HG03521 (cell line): ENCODE measurements around the gene AMIGO1.

Experiments
- ATAC-seq: cut with Tn5 transposase; IDR thresholded peaks from one replicate; pipeline ENCODE4 v1.9.1; 2021; ENCODE audit warnings: mild to moderate bottlenecking, moderate library complexity; ENCODE audit not compliant: unreplicated experiment

AMIGO1 gene

DNA sequence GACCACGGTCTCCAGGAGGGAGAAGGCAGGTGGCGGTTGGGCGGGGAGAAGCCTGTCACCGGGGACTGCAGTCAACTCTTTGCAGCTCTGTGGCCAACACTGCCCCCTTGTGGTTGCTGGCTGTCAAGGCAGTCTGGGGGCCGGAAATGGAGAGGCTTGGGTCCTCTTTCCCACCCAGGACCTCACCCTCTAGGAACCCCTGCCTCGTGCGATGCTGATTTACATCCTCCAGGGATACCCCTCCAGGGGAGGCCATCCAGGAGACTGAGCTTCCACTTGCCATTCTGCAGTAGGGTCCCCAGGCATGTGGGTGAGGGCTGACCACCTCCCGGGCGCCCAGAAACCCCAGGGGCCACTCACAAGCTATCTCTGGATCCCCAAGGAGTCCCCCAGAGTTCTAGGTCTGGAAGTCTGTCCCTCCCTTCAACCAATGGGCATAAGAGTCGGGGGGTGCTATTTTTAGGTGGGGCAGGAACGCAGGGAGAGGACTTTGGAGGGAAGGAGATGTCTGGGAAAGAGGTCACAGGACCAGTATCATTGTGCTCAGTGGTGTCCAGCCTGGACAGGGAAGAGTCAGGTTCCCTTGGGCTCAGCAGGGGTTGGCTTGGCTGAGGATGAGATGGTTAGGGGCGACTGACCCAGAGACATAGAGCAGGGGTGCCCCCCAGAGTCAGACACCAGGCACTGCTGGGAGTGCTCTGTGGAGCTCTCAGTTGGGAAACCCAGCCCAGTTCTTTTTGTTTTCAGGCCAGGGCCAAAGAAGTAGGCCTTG, 23.0 kb upstream of the AMIGO1 start:
- ATAC-seq: no peak

DNA sequence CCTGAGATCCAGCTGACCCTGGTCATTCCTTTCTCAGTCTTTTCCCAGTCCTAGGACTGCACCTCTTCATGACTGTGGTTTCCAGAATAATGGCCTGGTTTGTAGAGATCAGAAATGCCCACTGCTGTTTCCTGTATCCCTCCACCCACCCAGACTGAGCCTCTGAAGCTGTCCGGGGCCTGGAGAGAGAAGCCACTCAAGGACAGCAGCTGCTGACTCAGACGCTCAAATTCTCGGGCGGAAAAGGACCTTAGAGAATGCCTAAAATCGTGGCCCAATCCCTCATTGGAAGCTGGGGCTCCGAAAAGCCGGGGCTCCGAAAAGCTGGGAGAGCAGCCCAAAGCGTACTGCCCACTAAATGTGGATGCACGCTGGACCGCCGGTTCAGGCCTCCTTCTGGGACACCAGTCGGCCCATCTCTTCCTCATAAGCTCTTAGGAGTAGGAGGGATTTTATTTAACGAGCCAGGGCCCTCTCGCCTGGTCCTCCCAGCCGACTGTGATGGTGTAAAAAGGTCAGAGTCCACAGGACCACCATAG, 22.4 kb upstream of the AMIGO1 start:
- no peak for ATAC-seq

GRCh38 chr1:109531380-109531779, 21.9 kb upstream of the AMIGO1 start:
- ATAC-seq: no peak

DNA sequence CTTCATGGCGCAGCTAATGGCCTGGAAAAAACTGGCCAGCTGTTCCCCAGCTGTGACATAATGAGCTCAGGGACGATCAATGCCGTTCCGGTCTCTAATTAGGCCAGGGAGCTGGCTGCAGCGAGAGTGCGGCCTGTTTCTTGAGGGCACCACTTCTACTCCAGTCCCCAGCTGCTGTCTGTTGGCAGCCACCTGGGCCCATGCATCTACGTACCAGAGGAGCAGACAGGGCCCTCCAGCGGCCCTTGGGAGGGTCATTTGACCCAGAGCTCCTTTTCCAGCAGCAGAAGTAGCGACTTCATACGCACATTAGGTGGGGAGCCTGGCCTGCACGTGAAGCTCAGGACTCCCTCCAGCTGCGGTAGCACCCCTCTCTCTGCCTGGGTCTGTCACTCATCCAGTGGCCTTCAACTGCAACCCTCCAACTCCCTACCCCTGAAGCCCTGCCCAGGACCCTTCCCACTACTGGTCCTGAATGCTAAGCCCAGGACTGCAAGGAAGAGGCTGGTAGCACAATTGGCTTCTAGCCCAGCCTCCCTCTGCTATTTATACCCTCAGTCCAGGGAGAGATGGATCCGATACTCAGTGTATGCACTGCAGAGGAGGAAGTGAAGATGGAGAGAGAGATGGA, 21.0 kb upstream of the AMIGO1 start:
- ATAC-seq: no peak

GRCh38 chr1:109529881-109530456, 20.4 kb upstream of the AMIGO1 start:
- no peak for ATAC-seq

DNA sequence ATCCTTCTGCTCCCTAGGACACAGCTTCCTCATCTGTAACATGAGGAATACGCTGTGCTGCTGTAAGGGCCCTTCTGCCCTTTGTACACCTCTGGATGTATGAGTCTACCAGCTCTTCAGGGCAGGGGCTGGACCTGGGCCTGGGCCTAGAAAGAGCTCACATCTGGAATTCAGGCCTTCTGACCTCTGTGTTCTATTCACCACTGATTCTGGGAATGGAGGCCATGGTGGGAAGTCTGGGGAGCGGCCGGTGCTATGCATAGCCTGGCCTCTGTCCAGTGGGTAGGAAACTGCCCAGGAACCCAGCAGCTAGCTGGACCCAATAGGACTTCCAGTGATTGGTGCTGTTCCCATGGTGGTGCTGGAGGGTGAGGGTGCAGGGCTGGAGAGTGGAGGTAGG, 19.2 kb upstream of the AMIGO1 start:
- ATAC-seq: no peak

- ATAC-seq: no peak
These were observed 18.5 kb upstream of the AMIGO1 start for GRCh38 chr1:109527846-109528695.

- no peak for ATAC-seq
These were observed 17.7 kb upstream of the AMIGO1 start for GRCh38 chr1:109527098-109527811.

- ATAC-seq: no peak
These were observed 14.2 kb upstream of the AMIGO1 start for GRCh38 chr1:109523706-109524105.

DNA sequence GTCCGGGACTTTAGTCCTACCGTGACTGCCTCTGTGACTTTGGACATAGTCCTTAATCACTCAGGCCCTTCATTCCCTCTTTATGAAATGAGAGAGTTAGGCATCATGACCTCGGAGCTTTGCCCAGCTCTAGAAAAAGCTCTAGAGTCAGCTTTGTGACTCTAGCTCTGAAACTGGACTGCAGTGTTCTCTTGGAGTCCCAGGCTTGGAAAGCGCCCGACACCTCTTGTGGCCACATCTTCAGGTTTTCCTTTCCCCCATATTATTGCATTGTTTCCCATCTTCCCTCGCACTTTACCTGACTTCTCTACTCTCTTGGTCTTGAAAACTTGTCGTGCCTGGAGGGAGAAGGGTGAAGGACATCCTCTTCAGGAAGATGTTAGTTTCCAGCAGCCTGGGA, 12.5 kb upstream of the AMIGO1 start:
- no peak for ATAC-seq

DNA sequence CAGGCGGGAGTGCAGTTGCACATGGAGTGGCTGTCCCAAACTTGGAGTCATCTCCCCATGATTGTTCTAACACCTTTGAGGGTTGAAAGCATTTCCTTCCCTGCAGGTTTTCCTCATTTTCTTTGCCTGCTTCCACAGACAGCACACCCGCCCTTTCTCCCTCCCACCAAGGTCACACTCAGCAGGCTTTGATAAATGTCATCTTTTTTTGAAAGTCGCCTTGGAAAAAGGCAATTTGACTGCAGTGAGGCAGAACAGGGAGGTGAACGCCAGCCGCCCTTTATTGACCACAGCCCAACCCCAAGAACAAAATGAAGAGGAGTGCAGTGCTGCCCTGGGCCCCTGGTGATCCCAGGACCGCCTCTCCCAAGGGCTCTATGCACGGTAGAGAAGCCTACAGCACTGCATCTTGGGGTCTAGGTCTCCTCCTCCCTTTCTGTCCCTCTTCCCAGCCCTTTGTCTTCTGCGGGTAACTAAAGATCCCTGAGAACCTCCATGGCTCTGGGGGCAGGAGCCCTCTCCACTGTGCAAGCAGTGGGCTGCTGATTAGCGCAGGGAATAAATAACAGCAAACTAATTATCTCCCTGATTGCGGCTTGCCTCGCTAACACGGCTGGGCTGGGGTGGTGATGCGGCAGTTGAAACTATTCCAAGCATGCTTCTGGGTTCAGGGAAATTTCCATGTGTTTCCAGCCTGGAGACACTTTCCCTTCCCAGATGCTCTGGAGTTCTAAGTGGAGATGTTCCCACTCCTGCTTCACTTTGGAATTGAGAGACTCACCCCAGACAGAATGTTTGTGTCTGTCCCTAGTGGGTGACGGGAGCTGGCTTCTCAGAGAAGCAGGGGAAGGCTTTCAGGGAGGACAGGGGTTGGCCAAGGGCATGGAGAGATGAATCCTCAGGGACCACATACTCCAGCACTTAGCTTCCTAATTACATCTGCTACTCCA, 11.8 kb upstream of the AMIGO1 start:
- ATAC-seq: no peak

DNA sequence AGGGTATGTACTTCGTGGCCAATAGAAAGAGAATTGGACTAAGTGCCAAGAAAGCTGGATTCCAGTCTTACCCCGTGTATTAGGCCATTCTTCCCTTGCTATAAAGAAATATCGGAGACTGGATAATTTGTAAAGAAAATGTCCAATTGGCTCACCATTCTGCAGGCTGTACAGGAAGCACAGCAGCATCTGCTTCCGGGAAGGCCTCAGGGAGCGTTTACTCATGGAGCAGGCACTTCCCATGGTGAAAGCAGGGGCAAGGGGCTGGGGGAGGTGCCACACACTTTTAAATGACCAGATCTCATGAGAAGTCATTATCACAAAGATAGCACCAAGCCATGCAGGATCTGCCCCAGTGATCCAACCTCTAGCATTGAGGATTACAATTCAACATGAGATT, 7.8 kb upstream of the AMIGO1 start:
- ATAC-seq: no peak

- no peak for ATAC-seq
These were observed 7.3 kb upstream of the AMIGO1 start for GRCh38 chr1:109516872-109517271.

GRCh38 chr1:109514846-109515245, 5.3 kb upstream of the AMIGO1 start:
- ATAC-seq: no peak

- no peak for ATAC-seq
These were observed 3.7 kb upstream of the AMIGO1 start for GRCh38 chr1:109513110-109513710.

DNA sequence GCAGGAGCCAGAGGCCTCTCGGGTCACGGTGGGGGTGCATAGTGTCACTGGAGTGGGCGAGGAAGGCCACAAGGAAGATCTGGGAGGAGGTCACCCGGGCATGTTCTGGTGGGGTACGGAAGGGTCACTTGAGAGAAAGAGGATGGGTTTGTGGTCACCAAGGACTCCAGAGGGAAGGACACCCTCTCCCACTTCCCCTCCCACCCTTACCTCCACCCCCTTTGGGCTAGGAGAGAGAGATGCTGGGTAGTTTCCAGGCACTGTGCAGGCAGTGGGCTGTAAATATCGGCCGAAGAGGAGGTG, 703 bp downstream of the AMIGO1 start:
- ATAC-seq: no peak

GRCh38 chr1:109508001-109508872, 1.3 kb downstream of the AMIGO1 start:
- no peak for ATAC-seq

DNA sequence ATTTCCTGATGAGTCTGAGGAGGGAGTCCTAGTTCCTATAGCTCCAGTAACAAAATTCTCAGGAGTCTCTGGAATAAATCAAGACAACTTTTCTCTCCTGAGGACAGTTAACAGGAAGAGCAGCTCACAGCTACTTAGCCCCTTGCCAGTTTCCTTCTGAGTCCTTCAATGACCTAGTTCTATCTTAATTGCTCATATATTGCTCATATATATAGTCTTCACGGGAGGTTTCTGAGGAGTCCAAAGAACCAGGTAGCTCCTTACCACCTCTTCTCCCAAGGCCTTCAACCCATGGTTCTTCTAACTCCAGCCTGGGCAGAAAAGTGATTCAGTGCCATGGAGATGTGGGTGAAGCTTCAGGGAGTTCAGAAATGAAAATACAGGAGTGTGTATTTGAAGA, 4.6 kb downstream of the AMIGO1 start:
- ATAC-seq: no peak
